GM12872 (cell line): Measurements from ENCODE around the gene LRRC53.

Source experiments
- TF ChIP-seq, protein P1 (sequence below): IDR thresholded peaks from 3 replicates; pipeline ENCODE4 v1.5.1; 2011; ENCODE audit warnings: low read depth, mild to moderate bottlenecking, low read length, moderate library complexity; ENCODE audit not compliant: insufficient read depth

The LRRC53 gene

DNA sequence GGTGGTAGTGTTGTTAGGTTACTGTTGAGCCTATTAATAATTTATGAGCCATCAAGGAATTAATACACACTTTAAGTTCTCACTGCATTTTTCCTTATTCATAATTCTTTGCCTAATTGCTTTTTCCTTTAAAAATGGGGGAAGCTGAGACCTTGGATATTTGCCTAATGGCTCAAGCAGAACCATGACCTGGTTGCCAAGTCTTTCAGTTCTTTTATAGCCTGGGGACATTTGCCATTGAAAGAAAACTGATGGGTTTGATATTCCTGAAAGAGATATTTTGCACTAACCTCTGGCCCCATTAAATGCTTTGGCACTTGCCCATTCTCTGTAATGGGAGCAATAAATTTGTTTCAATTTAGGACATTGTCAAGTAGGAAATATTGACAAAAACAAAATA lies 18.5 kb upstream of the LRRC53 start:
- TF ChIP-seq, protein P1, sequence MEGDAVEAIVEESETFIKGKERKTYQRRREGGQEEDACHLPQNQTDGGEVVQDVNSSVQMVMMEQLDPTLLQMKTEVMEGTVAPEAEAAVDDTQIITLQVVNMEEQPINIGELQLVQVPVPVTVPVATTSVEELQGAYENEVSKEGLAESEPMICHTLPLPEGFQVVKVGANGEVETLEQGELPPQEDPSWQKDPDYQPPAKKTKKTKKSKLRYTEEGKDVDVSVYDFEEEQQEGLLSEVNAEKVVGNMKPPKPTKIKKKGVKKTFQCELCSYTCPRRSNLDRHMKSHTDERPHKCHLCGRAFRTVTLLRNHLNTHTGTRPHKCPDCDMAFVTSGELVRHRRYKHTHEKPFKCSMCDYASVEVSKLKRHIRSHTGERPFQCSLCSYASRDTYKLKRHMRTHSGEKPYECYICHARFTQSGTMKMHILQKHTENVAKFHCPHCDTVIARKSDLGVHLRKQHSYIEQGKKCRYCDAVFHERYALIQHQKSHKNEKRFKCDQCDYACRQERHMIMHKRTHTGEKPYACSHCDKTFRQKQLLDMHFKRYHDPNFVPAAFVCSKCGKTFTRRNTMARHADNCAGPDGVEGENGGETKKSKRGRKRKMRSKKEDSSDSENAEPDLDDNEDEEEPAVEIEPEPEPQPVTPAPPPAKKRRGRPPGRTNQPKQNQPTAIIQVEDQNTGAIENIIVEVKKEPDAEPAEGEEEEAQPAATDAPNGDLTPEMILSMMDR, result no peak

DNA sequence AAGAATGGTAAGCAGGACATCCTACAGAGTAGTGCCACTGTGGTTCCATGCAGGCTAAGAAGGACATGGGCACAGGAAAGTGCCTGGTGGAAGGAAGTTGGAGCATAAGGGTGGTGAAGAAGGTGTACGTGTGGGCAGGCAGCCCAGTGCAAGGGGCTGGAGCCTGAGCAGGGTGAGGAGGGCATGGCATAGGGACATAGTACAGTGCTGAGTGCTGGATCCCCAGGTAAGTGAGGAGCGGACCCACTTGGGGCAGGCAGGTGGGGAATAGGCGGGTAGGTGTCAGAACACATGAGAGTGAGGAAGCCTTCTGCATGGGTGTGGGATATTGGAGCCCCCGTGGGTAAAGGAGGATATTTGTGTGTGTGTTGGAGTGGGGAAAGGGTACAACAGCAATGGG lies 15.7 kb upstream of the LRRC53 start:
- TF ChIP-seq, protein P1, result no peak

DNA sequence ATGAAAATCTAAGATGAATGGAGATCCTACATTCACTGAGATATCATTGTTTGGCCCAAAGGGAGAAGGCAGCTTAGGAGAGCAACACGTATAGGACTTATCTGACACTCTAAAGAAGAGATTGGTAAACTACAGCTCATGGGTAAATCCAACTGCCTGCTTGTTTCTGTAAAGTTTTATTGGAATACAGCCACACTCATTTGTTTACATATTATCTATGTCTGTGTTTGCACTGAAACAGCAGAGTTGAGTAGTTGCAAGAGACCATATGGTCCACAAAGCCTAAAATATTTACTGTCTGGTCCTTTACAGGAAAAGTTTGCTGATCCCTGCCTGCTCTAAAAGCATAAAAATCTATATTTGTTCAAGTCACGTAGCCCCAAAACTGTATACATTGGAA lies 14.3 kb upstream of the LRRC53 start:
- TF ChIP-seq, protein P1, result no peak

DNA sequence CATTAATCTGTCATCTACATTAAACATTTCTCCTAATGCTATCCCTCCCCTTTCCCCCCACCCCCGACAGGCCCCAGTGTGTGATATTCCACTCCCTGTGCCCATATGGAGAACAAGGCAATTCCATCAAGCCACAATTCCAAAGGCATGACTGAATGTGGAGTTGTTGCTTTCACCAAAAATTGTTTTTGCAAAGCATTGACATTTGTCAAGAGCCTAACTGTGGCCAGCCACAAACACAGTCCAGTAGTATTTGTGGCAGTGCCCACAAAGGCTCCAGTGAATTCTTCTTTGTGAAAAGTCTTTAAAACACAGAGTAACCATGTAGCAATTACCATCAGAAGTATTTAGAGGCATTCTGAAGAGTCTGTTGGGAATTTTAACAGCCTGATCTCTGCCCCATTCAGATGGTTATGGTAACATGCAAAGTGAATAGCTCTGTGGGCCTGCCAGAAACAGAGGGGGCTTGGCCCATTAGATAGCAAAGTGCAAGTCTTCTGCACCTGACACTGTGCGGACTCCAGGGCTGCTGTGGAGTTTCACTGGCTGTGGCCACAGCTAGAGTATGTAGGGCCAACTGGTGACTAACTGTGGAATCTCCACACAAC lies 11.6 kb upstream of the LRRC53 start:
- TF ChIP-seq, protein P1, result no peak

DNA sequence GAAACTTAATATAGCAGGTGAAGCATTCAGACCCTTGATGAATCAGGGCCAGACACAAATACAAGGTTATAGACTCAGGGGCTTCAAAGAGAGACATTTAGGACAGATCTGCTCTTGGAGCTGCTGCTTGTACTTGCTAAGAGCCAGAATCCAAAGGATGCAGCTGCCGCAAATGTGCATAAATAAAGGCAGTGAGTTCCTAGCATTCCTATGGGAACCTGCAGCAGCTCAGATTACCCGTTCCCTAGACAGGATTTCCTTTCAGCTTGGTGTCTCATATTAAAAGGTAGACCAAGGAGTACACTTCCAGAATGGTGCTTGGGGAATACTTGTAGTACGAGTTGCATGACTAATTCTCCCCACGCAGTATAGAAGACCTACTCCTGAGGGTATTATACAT lies 9.7 kb upstream of the LRRC53 start:
- TF ChIP-seq, protein P1, result no peak

DNA sequence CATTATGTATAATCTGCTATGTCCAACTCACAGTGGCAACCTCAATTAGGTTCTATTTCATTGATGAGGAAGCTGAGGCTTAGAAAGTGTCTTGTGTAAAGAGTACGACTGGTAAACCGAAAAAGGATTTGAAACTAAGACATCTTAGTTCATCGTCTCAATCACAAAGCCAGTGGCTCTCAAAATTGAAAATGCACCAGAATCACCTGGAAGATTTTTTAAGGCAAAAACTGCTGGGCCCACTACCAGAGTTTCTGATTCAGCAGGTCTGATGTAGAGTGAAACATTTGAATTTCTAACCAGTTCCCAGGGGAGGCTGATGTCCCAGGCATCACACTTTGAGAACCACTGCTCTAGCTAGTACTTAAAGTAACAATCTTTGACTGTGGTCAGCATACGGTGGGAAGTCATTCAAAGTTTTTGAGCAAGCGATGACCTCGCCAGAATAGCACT lies 5.2 kb upstream of the LRRC53 start:
- TF ChIP-seq, protein P1, result no peak

DNA sequence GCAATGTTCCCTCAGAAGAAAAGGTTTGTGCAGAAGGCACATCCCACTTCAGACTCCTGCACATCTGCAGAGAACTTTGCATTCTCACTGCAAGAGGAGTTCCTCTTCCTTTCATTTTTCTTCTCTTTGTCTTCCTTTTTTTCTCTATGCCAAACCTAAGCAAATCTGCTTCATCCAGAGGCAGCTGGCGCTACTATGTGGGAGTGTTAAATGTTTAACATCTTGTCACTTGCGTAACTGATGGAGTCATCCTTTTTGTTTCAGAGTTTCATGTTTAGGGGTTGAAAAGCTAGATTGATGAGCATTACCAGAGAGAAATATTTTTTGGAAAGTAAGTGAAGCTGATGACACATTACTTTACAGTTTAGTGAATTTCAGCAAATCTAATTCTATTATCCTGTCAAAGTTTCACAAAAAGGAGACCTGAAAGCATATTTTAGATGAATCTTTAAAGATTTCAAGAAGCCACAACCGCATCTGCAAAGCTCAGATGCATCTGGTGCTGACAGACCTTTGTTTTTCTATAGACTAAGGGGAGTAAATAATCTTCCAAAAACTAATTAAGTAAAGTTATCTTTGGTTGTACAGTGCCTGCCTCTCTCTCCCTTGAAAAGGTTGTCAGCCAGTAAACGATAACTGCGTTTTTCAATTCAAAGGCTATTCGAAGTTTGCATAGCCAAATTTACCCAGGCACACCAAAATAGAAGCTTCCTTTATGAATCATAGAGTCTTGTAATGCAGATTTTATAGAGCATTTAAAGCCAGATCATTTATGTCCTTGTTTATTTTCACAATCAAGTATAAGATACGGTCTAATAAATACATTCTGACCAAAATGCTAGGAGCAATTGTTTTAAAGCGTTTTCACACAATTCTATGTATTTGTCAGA lies 1.2 kb upstream of the LRRC53 start:
- TF ChIP-seq, protein P1, result no peak
